IMR-90 (cell line): ENCODE results near the gene MTRFR. TPM values are rescaled to one million over a fixed set of nuclear protein-coding genes. Genes with fewer than 3 reads are reported as not detected.

ENCODE experiments used
- ATAC-seq: fragments of 200-7000 bp; cut with Tn5 transposase; 2 replicates; pipeline ENCODE4 v1.9.1; 2020; ENCODE audit warnings: low read depth, mild to moderate bottlenecking, moderate library complexity
- BruUV-seq: library from RNA; stranded (reverse); fragments of 400-500 nt; replicated peaks from 2 replicates; lab custom pipeline; 2021; lab: Mats Ljungman, UMichigan
- CTCF ChIA-PET: fragments of 300-600 bp; formaldehyde crosslinking; extraction: SDS; loops from one replicate; lab custom pipeline; 2021; ENCODE audit warnings: antibody characterized with exemption; lab: Yijun Ruan, JAX
- POLR2A ChIA-PET: fragments of 300-600 bp; sonication (Branson Sonifier 250); formaldehyde crosslinking; loops from one replicate; lab custom pipeline; 2022; ENCODE audit warnings: antibody characterized with exemption; ENCODE audit not compliant: unreplicated experiment; lab: Charles Lee
- DNase-seq: peaks from one replicate; pipeline ENCODE4 v3.0.0; 2013
- H2AFZ ChIP-seq: replicated peaks from 2 replicates; pipeline ENCODE3; 2013; ENCODE audit warnings: low read length, mild to moderate bottlenecking; ENCODE audit not compliant: poor library complexity
- H2AK5ac ChIP-seq: 2 replicates; pipeline ENCODE4 v1.6.1; 2013; ENCODE audit warnings: low read depth, low read length, inconsistent platforms
- H2AK9ac ChIP-seq: replicated peaks from 2 replicates; pipeline ENCODE3; 2013; ENCODE audit warnings: mild to moderate bottlenecking, low read depth, low read length, moderate library complexity; ENCODE audit not compliant: poor library complexity
- H2BK120ac ChIP-seq: 2 replicates; pipeline ENCODE4 v1.6.1; 2013; ENCODE audit warnings: low read depth, low read length, inconsistent platforms
- H2BK15ac ChIP-seq: 3 replicates; pipeline ENCODE4 v1.6.1; 2013; ENCODE audit warnings: low read depth, low read length, inconsistent platforms
- H2BK20ac ChIP-seq: 2 replicates; pipeline ENCODE4 v1.6.1; 2013; ENCODE audit warnings: low read depth, mild to moderate bottlenecking, inconsistent platforms, low read length, moderate library complexity
- H2BK5ac ChIP-seq: 2 replicates; pipeline ENCODE4 v1.6.1; 2013; ENCODE audit warnings: mild to moderate bottlenecking, low read depth, low read length, inconsistent platforms; ENCODE audit not compliant: poor library complexity, severe bottlenecking
- H3K14ac ChIP-seq: replicated peaks from 2 replicates; pipeline ENCODE4 v1.6.1; 2013; ENCODE audit warnings: low read depth, low read length, inconsistent platforms
- H3K18ac ChIP-seq: 2 replicates; pipeline ENCODE4 v1.6.1; 2013; ENCODE audit warnings: low read depth, low read length, control low read depth
- H3K23ac ChIP-seq: 2 replicates; pipeline ENCODE4 v1.6.1; 2013; ENCODE audit warnings: low read depth, low read length, inconsistent platforms
- H3K27ac ChIP-seq: 2 replicates; pipeline ENCODE4 v1.5.1; 2013; ENCODE audit warnings: mild to moderate bottlenecking, control low read depth, low read length; ENCODE audit not compliant: insufficient read depth
- H3K27me3 ChIP-seq: 2 replicates; pipeline ENCODE4 v1.6.1; 2013; ENCODE audit warnings: low read length; ENCODE audit not compliant: control insufficient read depth, insufficient read depth
- H3K36me3 ChIP-seq: 2 replicates; pipeline ENCODE4 v1.6.1; 2013; ENCODE audit warnings: low read length, mixed read lengths; ENCODE audit not compliant: control insufficient read depth, insufficient read depth
- H3K4ac ChIP-seq: 2 replicates; pipeline ENCODE4 v1.6.1; 2013; ENCODE audit warnings: low read depth, low read length, inconsistent platforms
- H3K4me1 ChIP-seq: 2 replicates; pipeline ENCODE4 v1.6.1; 2013; ENCODE audit warnings: low read length, mixed read lengths; ENCODE audit not compliant: control insufficient read depth, insufficient read depth
- H3K4me2 ChIP-seq: 2 replicates; pipeline ENCODE4 v1.6.1; 2013; ENCODE audit warnings: low read depth, mild to moderate bottlenecking, control low read depth, low read length, moderate library complexity
- H3K4me3 ChIP-seq: 2 replicates; pipeline ENCODE4 v1.5.1; 2013; ENCODE audit warnings: low read depth, mild to moderate bottlenecking, control low read depth, low read length, moderate library complexity; ENCODE audit not compliant: insufficient read depth
- H3K56ac ChIP-seq: 2 replicates; pipeline ENCODE4 v1.6.1; 2013; ENCODE audit warnings: low read length, inconsistent platforms; ENCODE audit not compliant: insufficient read depth; ENCODE audit errors: extremely low read depth
- H3K79me1 ChIP-seq, 2 experiments: 2 replicates each; pipeline ENCODE4 v1.6.1; 2013; ENCODE audit warnings: low read length in 2 of 2, inconsistent platforms in 1 of 2, low read depth in 1 of 2
- H3K9ac ChIP-seq: 2 replicates; pipeline ENCODE4 v1.6.1; 2013; ENCODE audit warnings: low read depth, low read length, control low read depth
- H3K9me1 ChIP-seq: 2 replicates; pipeline ENCODE4 v1.6.1; 2013; ENCODE audit warnings: low read length, inconsistent platforms; ENCODE audit not compliant: insufficient read depth
- H3K9me3 ChIP-seq: 2 replicates; pipeline ENCODE4 v1.6.1; 2013; ENCODE audit warnings: low read length; ENCODE audit not compliant: control insufficient read depth, insufficient read depth
- H4K20me1 ChIP-seq: 2 replicates; pipeline ENCODE4 v1.6.1; 2013; ENCODE audit warnings: low read length, inconsistent platforms; ENCODE audit not compliant: insufficient read depth
- H4K5ac ChIP-seq: 2 replicates; pipeline ENCODE4 v1.6.1; 2013; ENCODE audit warnings: mild to moderate bottlenecking, low read depth, low read length, control low read depth
- H4K8ac ChIP-seq, 2 experiments: 2 replicates each; pipeline ENCODE4 v1.6.1; 2013; ENCODE audit warnings: low read depth in 2 of 2, low read length in 2 of 2, control low read depth in 1 of 2, inconsistent platforms in 1 of 2
- H4K91ac ChIP-seq: 2 replicates; pipeline ENCODE4 v1.6.1; 2013; ENCODE audit warnings: low read depth, low read length, inconsistent platforms; ENCODE audit not compliant: insufficient read depth
- BHLHE40 ChIP-seq: fragments of 150-350 bp; IDR thresholded peaks from 2 replicates; pipeline ENCODE4 v1.6.1; 2016; ENCODE audit warnings: mild to moderate bottlenecking, low read depth, low read length
- CHD1 ChIP-seq: IDR thresholded peaks from 2 replicates; pipeline ENCODE4 v1.6.1; 2012; ENCODE audit warnings: low read depth, low read length, improper control_type of control experiment
- FOS ChIP-seq: fragments of 150-350 bp; IDR thresholded peaks from 2 replicates; pipeline ENCODE4 v1.6.1; 2016; ENCODE audit warnings: low read depth, low read length
- NFE2L2 ChIP-seq: fragments of 150-350 bp; IDR thresholded peaks from 2 replicates; pipeline ENCODE4 v1.6.1; 2016; ENCODE audit warnings: low read depth, mild to moderate bottlenecking, low read length
- SMC3 ChIP-seq: fragments of 150-350 bp; IDR thresholded peaks from 2 replicates; pipeline ENCODE4 v1.6.1; 2016; ENCODE audit warnings: low read depth, mild to moderate bottlenecking, antibody characterized with exemption, low read length, moderate library complexity
- WGBS, 2 experiments: methylation state at CpG; one replicate each; pipeline versions ENCODE4 v1.1.5 to v1.1.7; 2013; ENCODE audit warnings: missing lambda C conversion rate in 2 of 2; ENCODE audit not compliant: insufficient read length in 1 of 2; ENCODE audit errors: extremely low coverage in 2 of 2; 5-methylcytosine and 5-hydroxymethylcytosine counted together
- dilution Hi-C: fragments of 300-500 bp; cut with HindIII; formaldehyde crosslinking; loops from one replicate; pipeline ENCODE4 v1.14.3; 2018; ENCODE audit warnings: low sequenced_read_pairs; ENCODE audit not compliant: unreplicated experiment
- in situ Hi-C: fragments of 300-500 bp; cut with MboI; formaldehyde crosslinking; loops from 3 replicates; pipeline ENCODE4 v1.14.3; 2019; ENCODE audit warnings: low sequenced_read_pairs, inconsistent platforms, mixed read lengths
- intact Hi-C: fragments of 100-400 bp; cut with micrococcal nuclease; formaldehyde crosslinking; loops from 2 replicates; pipeline ENCODE4 v1.10.0; 2022
- polyA plus RNA-seq, 3 experiments: library from polyadenylated mRNA; depleted of rRNA; stranded (reverse); fragments of >200 nt; gene quantifications; 2 replicates each; pipeline ENCODE4 v1.2.3, GENCODE V29; 2012; ENCODE audit warnings: low replicate concordance in 1 of 3
- total RNA-seq: library from RNA; depleted of rRNA; stranded (reverse); fragments of >200 nt; gene quantifications from 2 replicates; pipeline ENCODE4 v1.2.3, GENCODE V29; 2012

MTRFR gene
- total and polyA plus RNA-seq, 2 of the 4 experiments (the other 2 are of a cell fraction): 8.6 to 10.2 TPM

DNA sequence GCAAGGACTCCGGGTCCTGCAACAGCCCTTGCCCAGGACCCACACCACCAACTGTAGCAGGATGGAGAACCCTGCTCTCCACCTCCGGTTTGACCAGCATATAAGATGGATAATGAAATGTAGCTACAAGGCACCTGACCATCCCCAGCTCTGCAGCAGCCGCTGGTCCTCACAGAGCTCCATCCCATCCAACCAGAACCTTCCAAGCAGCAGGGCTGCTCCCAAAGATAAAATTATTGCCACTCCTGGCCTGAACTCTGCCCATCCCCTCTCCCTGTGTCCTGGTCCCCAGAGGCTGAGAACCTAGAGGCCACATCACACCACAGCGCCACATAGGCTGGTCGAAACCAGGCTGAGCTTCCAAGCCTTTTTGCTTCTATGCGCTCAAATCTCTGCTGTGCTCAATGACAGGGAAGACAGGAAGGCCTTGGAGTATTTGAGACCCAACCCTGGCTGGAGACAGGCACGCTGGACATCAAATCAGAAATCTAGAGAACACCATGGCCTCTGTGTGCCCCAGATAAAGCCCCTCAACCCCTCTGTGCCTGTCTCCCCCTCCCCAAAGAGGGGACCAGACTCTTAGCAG is 34.2 kb downstream of the MTRFR start:
- in situ Hi-C loops: no loop called here

More for the DNA sequence above, 34.2 kb downstream of the MTRFR start:
- peaks cover 15 to 54% of the 10 kb centered on the region in 2 experiments; a peak in 2 of 4 replicates for H3K79me1 ChIP-seq
- dilution Hi-C loops: no loop called here
- DNase-seq (no peak), ATAC-seq (no peak)
- peaks cover 16% of the 10 kb centered on the region for H3K4me1 ChIP-seq
- peaks cover 18% of the 10 kb centered on the region for H3K9me1 ChIP-seq
- no peak overlapping the region for H2AFZ ChIP-seq
- peak overlapping the region; percentile 35 for H2AK9ac ChIP-seq
- H2BK120ac ChIP-seq: no peak overlapping the region
- H4K20me1 ChIP-seq: peaks cover 61% of the 10 kb centered on the region
- 80% methylated on average over 2 of the region's 7 CpGs; no CpG with 5 or more reads in 1 of the 2 experiments for WGBS, 2 experiments
- H3K18ac ChIP-seq: no peak overlapping the region
- H3K4me3 ChIP-seq: no peak overlapping the region
- H3K14ac ChIP-seq: no peak overlapping the region
- H3K9ac ChIP-seq: no peak overlapping the region
- no peak overlapping the region for H3K4me2 ChIP-seq
- intact Hi-C loops: no loop called here
- H4K5ac ChIP-seq: no peak overlapping the region
- no TSS peak for BruUV-seq
- H3K23ac ChIP-seq: 0 out of 2 replicates have a peak overlapping the region, but pooled peaks have one; percentile 54
- no peak overlapping the region for H4K8ac ChIP-seq
- no peak overlapping the region for H2BK20ac ChIP-seq
- peaks cover 39% of the 10 kb centered on the region for H3K36me3 ChIP-seq
- H3K56ac ChIP-seq: no peak overlapping the region
- no peak overlapping the region for H2BK5ac ChIP-seq
- no peak overlapping the region for H2BK15ac ChIP-seq
- ChIA-PET CTCF (no interaction called here), POLR2A (no interaction called here)
- no peak overlapping the region for H3K27ac ChIP-seq
- no peak overlapping the region for H3K4ac ChIP-seq
- no peaks in the 10 kb centered on the region for H3K27me3 ChIP-seq
- no peak overlapping the region for H2AK5ac ChIP-seq
- H3K9me3 ChIP-seq: no peaks in the 10 kb centered on the region
- no peak for TF ChIP-seq SMC3
- TF ChIP-seq CHD1: no peak
- TF ChIP-seq FOS: no peak
- no peak for TF ChIP-seq NFE2L2
- no peak for TF ChIP-seq BHLHE40
- H4K91ac ChIP-seq: no peak overlapping the region
